NCI-H1105 treated with DMSO at 0.1 percent for 48 hours (cell line): ENCODE measurements around the gene CKMT2.
A peak's percentile ranks its signal among the peaks of the same experiment; 100 is the strongest.
"Not testable (repeated sequence)": the region's sequence is repeated elsewhere in the genome, so short reads cannot be mapped to it uniquely, and the experiment has no call there.

Source experiments
- DNase-seq: peaks from one replicate; lab custom pipeline; 2025; lab: John Stamatoyannopoulos, UW

CKMT2 gene

DNA sequence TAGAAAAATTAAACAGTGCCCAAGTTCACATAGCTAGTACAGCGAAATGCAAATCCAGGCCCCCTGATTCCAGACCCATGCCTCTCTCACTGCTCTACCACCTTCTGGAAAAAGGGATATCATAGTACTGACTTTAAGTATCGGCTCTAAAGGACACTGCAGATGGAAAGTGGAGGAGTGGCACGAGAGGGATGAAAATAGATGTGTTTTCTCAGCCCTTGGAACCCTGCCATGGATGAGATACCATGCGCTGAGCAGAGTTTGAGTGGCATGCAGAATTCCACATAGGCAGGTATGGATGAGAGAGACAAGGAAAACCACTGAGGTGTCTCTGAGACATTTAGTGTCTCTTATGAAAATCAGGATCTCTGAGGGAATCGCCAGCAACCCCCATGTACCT lies 18.8 kb downstream of the CKMT2 start:
- DNase-seq, result no peak

DNA sequence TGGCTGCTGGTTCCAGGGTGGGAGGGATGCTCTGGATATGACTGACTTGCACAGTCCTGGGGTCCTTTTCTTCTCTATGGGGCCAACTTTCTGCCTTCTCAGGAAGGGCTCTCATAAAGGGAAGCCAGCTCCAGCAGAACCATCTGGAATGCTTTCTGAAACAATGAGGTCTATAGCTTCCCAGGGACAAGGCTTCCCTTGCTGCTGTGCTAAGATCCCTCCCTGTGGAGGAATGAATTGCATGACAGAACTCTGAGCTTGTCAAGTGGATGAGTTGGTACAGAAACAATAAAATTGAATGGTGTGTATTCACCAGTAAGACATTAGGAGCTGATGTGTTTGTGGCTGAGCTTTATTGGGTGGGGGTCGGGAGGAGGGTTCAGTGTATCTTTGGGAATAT lies 19.8 kb downstream of the CKMT2 start:
- no peak for DNase-seq

DNA sequence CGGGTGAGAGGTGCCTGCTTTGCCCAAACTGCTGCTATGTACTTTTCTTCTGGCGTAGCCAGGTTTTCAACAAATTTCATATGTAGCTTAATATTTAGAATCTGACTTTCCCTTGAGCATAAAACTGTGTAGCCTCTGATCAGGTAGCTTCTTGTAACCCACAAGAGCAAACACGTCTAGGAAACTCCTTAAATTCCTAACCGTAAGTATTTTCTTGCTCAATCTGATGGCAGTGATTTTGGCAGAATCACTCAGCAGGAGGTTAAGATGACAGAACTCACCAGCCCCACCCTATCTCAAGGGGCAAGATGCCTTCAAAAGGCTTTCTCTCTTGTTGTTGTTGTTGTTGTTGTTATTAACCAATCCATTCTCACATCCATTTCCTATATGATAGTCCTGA lies 20.8 kb downstream of the CKMT2 start:
- no peak for DNase-seq

DNA sequence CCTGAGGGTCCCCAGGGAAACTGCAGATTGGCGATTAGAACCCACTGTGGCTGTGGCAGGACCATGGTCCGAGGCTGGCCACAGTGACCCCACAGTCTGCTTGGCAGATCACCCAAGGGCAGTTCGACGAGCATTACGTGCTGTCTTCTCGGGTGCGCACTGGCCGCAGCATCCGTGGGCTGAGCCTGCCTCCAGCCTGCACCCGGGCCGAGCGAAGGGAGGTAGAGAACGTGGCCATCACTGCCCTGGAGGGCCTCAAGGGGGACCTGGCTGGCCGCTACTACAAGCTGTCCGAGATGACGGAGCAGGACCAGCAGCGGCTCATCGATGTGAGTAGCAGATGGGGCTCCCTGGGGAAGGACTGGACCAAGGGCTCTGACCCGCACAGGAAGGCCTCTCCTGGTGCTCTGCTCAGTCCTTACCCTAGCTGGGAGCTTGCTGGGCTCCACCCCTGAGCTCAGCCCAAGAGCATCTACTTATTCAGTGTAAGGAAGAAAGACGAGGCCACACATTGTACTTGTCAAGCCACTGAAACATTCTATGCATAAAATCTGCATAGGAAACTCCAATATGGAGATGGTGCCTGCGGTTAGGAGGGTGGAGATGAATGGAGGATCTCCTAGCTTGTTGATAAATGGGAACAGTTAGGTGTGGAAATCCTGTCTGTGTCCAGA lies 21.9 kb downstream of the CKMT2 start:
- no peak for DNase-seq

DNA sequence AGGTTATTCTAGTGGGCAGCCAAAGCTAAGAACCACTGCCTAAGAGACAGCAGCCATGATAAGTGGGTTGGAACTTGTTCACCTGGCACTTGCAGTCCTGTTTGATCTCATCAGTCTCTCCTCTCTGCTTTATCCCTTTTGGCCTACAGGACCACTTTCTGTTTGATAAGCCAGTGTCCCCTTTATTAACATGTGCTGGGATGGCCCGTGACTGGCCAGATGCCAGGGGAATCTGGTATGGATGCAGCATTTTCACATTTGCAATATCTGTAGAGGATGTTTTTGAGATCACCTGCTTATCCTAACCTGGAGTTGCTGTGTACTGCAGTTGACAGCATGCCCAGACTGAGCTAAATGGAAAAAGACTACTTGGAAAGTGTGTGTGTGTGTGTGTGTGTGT lies 23.6 kb downstream of the CKMT2 start:
- DNase-seq, result no peak

DNA sequence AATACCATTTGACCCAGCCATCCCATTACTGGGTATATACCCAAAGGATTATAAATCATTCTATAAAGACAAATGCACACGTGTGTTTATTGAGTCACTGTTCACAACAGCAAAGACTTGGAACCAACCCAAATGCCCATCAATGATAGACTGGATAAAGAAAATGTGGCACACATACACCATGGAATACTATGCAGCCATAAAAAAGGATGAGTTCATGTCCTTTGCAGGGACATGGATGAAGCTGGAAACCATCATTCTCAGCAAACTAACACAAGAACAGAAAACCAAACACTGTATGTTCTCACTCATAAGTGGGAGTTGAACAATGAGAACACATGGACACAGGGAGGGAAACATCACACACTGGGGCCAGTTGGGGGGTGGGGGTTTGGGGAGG lies 29.7 kb downstream of the CKMT2 start:
- not testable (repeated sequence) for DNase-seq

DNA sequence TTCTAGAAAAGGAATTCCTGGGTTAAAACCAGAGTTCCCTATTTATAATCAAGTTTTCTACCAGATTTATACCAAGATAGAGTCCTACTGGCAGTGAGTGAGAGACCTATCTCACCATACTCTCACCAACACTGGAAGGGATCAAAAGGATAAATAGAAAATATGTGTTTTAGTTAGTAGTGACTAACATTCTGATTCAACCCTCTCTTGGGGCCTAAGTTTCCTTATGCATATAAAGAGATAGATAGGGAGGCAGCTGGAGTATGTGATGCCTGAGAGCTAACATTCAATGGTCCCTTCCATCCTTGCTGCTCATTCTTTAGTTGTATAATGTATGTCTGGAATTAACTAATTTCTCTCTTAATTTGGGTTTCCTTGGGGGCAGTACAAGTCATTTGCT lies 32.0 kb downstream of the CKMT2 start:
- no peak for DNase-seq

DNA sequence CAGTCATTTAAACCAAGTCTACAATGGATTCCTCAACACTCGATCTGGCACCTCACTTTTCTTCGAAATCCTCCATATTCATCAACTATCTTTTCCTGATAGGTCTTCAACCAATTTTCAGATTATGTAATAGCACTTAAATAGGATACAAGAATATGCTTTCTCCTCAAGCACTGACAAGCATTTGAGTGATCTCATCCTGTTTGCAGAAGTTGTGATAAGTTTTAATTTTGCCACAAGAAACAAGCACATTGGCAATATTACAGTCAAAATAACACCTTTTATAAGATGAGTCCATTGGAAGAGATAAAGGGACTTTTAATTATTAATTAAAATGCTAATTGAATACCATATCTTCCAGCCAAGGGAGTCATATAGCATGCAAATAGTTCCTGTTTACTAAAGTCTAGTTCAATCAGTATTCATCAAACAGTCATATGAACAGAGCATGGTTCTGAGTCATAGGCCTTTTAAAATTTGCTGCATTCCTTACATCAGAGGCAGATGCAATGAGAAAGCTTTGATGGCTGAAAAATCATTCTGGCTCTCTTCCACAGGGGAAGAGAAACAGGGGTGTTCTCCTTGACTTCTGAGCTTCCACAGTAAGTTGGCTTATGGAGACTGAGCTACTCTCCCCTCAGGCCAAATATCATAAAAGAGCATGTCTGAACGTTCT lies 35.5 kb downstream of the CKMT2 start:
- DNase-seq, result no peak

DNA sequence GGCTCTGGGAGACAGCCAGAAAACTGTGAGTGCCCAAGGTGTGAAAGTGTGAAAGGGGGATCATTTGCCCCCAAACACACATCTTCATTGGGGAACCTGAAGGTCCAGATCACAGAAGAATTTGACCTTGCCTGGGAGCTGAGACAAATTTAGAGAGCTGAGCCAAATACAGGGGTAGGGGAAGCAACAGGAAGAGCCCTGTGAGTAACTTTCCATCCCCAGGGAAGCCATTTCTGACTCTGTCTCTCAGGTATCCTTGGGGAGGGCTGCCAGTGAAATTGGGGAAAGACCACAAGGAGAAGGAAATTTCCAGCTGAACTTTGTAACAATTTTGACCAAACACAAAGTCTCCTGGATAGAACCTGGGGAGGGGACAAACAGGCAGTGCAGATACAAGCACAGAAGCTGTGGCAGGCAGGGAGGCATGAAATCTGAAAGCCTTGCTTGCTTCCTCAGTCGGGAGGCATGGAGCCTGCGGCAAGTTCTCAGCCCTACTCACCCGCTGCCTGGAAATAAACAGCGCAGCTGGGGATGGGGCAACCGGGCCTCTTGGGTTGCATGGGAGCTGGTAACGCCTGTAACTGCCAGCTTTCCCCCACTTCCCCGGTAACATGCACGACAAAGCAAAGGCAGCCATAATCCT lies 36.8 kb downstream of the CKMT2 start:
- DNase-seq, result no peak

DNA sequence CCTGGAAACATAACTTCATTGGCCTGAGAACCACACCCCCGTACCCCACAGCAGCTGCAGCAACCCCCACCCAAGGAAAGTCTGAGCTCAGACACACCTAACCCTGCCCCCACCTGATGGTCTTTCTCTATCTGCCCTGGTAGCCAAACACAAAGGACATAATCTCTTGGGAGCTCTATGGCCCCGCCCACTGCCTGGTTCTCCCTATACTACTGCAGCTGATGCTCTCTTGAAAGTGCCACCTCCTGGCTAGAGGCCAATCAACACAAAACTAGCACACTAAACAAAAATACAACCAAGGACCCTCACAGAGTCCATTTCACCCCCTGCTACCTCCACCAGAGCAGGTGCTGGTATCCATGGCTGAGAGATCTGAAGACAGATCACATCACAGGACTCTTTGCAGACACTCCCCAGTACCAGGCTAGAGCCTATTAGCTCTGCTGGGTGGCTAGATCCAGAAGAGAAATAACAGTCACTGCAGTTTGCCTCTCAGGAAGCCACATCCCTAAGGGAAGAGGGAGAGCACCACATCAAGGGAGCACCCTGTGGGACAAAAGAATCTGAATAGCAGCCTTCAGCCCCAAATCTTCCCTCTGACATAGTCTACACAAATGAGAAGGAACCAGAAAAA lies 37.4 kb downstream of the CKMT2 start:
- DNase-seq, result peak; percentile 5

DNA sequence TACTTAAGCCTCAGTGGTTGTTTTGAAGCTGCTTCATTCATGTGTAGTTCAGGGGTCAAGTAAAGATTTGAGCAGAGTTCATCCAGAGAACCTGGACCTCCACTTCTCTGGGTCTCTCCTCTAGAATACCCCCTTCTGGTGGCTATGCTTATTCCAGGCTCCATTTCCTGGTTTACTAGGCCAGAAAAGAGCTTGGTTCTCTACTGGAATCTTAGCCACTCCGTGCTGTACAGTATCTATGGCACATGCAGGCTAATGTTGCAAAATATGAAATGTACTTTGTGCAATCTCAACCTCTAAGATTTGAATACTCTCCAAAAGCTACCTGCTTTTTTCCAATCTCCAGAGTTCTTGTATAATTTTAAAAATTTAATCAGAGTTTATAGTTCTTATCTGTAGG lies 50.9 kb downstream of the CKMT2 start:
- DNase-seq, result no peak

DNA sequence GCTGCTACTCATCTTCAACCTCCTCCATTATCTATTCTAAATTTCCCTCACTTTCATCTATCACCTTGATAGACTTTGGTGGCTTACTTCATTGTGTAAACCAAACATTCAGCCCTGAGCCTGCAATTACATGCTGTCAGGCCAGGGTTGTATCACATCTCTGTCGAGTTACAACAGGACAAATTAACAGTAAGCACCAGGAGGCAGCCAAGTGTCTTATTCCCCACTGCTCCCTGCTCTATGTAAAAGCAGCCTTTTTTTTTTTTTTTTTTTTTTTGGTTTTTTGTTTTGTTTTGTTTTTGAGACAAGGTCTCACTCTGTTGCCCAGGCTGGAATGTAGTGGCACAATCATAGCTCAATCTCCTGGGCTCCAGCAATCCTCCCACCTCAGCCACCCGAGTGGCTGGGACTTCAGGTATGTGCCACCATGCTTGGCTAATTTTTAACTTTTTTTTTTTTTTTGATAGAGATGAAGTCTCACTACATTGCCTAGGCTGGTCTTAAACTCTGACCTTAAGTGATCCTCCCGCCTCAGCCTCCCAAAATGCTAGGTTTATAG lies 53.0 kb downstream of the CKMT2 start:
- no peak for DNase-seq

DNA sequence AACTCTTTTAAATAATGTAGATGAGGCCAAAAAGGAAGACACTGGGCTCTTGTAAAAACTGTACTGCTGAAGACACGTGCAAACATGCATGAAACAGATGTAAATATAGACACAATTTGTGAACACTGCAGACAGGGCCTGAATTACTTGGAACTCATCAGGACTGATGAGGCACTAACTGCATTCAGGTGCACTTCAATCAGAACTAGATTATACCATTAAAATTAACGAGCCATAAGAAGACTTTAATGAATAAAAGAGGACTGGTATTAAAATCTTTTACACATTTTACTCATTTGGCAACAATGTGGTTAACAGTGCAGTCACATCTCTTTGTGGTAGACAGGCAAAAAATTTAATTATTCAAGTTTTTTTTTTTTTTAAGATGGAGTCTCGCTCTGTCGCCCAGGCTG lies 54.9 kb downstream of the CKMT2 start:
- DNase-seq, result peak; percentile 18

DNA sequence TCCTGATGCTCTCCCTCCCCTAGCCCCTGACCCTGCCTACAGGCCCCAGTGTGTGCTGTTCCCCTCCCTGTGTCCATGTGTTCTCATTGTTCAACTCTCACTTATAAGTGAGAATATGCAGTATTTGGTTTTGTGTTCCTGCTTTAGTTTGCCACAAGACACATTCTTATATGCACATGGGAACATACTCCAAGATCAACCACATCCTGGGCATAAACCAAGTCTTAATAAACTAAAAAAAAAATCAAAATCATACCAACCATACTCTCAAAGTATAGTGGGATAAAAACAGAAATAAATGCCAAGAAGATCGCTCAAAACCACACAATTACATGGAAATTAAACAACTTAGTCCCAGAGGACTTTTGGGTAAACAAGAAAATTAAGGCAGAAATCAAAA lies 57.0 kb downstream of the CKMT2 start:
- no peak for DNase-seq

DNA sequence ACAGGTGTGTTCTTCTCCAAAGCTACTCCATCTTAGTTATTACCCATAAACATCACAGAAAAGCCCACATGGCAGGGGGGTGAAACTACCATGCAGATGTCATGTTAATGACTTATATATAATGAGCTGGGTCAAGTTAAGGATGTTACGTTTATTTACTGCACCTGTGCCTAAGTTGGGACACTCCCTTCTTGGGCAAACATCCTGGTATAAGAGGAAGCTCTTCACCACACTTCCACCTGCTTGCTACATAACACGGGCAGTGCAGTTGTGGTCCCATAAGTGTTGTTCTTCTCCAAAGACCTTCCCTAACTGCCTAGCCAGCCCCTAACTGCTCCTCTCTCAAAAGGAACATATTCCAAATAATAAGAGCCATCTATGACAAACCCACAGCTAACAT lies 59.0 kb downstream of the CKMT2 start:
- DNase-seq, result no peak

DNA sequence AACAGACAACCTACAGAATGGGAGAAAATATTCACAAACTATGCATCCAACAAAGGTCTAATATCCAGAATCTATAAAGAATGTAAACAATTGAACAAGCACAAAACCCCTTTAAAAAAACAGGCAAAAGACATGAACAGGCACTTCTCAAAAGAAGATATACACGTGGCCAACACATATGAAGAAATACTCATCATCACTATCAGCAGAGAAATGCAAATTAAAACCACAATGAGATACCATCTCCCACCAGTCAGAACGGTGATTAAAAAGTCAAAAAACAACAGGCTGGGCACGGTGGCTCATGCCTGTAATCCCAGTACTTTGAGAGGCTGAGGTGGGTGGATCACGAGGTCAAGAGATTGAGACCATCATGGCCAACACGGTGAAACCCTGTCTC lies 60.9 kb downstream of the CKMT2 start:
- DNase-seq, result not testable (repeated sequence)

DNA sequence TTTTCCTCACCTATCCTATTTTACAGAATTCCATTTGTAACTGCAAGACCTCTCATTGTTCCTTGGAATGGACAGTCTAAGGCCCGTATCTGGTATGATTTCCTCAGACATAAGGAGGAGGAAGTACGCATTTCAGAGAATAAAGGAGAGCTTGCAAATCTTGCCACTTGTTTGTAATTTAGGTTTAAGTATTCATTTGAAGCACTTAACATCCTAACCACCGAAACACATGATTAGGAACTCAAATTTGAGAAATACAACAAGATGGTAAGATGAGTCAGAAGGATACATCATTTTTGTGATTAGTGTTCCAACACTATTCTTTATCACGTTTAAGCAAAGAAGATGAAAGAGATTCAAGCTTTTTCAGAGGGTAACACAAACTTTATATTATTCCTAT lies 64.4 kb downstream of the CKMT2 start:
- no peak for DNase-seq

DNA sequence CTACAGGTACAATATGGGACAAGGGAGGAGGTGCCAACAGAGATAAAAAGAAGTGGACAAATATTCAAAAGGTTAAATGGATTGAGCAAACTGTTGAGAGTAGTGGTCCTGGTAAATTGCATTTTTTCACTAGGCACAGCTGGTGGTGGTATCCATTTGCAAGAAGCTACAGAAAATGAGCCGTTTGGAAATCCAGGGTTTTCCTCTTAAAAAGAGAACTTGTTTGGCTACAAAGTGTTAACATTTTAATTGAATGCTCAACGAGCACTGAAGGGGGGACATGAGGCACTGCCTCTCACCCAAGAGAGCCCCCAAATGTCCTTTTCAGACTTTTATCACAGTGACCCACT lies 67.8 kb downstream of the CKMT2 start:
- no peak for DNase-seq

DNA sequence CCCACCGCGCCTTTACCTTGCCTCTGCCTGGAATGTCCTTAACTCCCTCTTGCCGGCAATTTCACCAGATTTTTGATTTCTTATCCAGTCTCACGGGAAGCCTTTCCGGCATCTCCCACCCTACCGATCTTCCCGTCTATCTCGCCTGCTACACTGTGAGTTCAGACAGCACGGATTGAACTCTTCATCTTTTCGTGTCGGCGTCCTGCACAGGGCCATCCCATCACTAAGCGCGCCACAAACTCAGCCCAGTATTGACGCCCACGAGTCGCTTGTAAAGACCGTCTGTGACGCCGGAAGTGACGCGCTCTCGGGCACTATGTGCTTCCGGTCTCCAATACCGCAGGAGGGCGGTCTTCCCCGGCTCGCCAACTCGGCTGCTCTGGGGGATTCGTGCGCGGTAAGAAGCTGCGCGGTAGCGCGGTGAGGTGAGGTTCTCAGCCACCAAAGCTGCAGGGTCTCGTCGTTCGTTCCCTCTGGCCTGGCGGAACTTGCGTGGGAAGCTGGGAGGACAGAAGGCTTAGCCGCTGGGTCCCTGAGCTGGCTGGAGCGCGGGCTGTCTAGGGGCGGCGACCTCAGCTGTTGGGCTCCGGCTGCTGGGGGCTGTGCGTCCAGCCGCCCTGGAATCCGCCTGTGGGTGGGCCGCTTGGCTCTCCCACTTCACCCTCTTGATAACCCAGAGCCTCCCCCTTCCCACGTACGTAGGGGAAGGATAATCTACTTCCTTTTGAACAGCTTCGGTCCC lies 68.3 kb downstream of the CKMT2 start, which contains the start of gene ZCCHC9:
Gene ZCCHC9, plus strand, starts transcription at position 317 of the 745 bp plus-strand sequence. CDS start 3,171 bp downstream, outside the sequence.
- DNase-seq, result peak; percentile 79

DNA sequence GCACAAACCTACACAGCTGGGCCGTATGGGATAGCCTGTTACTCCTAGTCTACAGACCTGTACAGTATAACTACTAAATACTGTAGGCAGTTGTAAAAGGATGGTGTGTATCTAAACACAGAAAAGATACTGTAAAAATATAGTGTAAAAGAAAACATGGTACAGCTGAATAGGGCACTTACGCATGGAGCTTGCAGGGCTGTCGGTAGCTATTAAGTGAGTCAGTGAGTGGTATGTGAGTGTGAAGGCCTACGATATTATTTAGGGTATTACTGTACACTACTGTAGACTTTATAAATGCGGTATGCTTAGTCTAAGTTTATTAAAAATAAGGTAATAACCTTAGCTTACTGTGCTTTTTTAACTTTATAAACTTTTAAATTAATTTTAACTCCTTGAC lies 69.5 kb downstream of the CKMT2 start:
- DNase-seq, result no peak

DNA sequence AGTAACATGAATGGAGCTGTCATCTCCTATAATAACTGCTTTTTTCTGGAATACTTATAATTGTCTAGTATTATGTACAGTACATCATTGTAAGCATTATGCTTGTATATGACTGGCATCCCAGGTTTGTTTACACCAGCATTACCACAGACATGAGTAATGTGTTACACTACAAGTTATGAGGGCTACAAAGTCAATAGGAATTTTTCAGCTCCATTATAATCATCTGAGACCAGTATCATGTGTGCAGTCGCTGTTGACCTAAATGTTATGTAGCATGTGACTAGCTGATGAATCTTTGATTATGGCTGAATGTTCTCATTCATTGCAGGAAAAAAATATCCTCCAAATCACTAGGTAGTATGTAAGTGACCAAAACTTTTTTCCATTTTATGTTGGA lies 70.4 kb downstream of the CKMT2 start:
- DNase-seq, result no peak

DNA sequence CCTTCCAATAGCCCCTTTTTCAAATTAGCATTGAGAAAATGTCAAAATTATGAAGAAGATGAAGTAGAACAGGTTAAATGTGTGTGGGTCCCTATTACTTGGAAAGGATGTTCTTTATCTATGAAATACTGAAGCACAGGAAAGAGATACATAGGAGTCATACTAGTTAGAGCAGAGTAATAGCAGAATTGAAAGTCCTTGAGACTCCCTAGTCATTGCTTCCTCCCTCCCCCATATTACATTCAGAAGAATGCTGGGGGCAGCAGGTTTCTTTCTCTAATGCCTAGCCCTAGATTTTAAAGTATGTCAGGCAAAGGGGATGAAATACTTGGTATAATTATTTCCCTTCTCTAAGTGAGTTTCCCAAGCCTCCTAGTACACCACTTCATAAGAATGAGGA lies 72.7 kb downstream of the CKMT2 start:
- DNase-seq, result no peak
